Measurements from ENCODE around the gene JMJD1C. TPM values are rescaled to one million over a fixed set of nuclear protein-coding genes. Genes with fewer than 3 reads are reported as not detected.

Gene JMJD1C
- 21.6 to 28.2 TPM (median 25.9 TPM) in 5 replicates for total RNA-seq (2022; extraction: Qiagen RNA extraction; ENCODE audit: low read depth)

GRCh38 chr10:63465293-63466143 lies at the start of gene JMJD1C:
TSS of gene JMJD1C (minus strand) at chr10:63465977. CDS start at chr10:63465662, 315 bp downstream.

DNA sequence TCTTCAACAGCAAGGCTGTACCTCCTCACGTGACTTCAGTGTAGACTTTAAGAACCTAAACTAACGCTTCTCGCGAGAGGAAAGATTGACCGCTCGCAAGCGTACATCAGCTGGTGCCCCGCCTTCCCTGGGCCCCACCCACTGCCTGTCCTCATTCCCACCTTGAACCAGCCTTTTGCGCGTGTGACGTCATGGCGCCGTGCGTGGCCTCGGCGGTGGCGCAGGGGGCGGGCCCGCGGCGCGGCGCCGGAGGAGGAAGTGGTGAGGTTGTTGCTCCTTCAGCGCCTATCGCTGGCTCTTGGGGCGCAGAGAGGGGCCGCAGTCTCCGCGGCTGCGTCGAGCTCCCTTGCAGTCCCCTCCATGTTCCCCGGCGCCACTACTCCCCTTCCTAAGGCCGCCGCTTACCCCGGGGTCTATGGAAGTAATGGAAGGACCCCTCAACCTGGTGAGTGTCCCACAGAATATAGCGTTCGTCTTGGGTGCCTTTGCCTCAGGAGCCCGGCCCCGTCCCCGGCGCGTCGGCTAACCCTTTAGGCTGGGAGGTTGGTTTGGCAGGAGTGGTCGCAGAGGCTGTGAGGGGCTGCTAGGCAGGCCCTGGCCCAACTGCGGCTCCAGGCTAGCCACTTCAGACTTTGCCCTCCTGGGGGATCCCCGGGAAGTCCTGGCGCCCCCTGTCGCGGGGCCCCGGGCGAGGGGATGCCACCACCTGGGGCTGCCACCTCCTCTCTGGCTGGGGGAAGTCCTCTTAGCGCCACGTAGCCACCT lies 332.5 kb downstream of the JMJD1C start, which contains the start of gene NRBF2:
NRBF2 (plus strand) TSS at position 273 of the 765 bp plus-strand sequence; CDS start at position 416, 143 bp downstream.

Other genes starting within 250 kb of the JMJD1C start
- 13.4 to 23.8 TPM (median 22.4 TPM) in 5 replicates for gene REEP3, start 55.4 kb upstream of the JMJD1C start, total RNA-seq (2022; extraction: Qiagen RNA extraction; ENCODE audit: low read depth)